HepG2 (cell line): ENCODE data around the gene OTOP1. TPM values are rescaled to one million over a fixed set of nuclear protein-coding genes. Genes with fewer than 3 reads are reported as not detected.
A peak's percentile ranks its signal among the peaks of the same experiment; 100 is the strongest.

ENCODE experiments used
- CREB3 ChIP-seq: sonication (generic); formaldehyde crosslinking; IDR thresholded peaks from 2 replicates; pipeline ENCODE4 v1.5.0; 2020; ENCODE audit warnings: missing genetic modification reagents
- EEA1 ChIP-seq: sonication (generic); formaldehyde crosslinking; IDR thresholded peaks from 2 replicates; pipeline ENCODE4 v1.5.1; 2020; ENCODE audit warnings: mild to moderate bottlenecking, missing genetic modification reagents, borderline replicate concordance
- ELF3 ChIP-seq: IDR thresholded peaks from 2 replicates; pipeline ENCODE4 v1.6.1; 2016; ENCODE audit warnings: missing genetic modification reagents, missing compliant biosample characterization
- HDAC2 ChIP-seq: sonication (generic); formaldehyde crosslinking; IDR thresholded peaks from 2 replicates; pipeline ENCODE4 v1.4.0; 2020; ENCODE audit warnings: missing genetic modification reagents
- HNF4A ChIP-seq: sonication (generic); formaldehyde crosslinking; IDR thresholded peaks from 2 replicates; pipeline ENCODE4 v1.4.0; 2020; ENCODE audit warnings: missing genetic modification reagents
- KAT8 ChIP-seq: IDR thresholded peaks from 2 replicates; pipeline ENCODE4 v1.6.1; 2016; ENCODE audit warnings: missing genetic modification reagents, missing compliant biosample characterization
- NRL ChIP-seq: sonication (generic); formaldehyde crosslinking; IDR thresholded peaks from 2 replicates; pipeline ENCODE4 v1.5.0; 2020; ENCODE audit warnings: missing genetic modification reagents, mild to moderate bottlenecking, moderate library complexity, borderline replicate concordance
- PHF21A ChIP-seq: sonication (generic); formaldehyde crosslinking; IDR thresholded peaks from 2 replicates; pipeline ENCODE4 v1.5.0; 2020; ENCODE audit warnings: mild to moderate bottlenecking, missing genetic modification reagents
- PRMT3 ChIP-seq: sonication (generic); formaldehyde crosslinking; IDR thresholded peaks from 2 replicates; pipeline ENCODE4 v1.8.1; 2022; ENCODE audit warnings: low read depth, mild to moderate bottlenecking, moderate library complexity, missing genetic modification reagents, borderline replicate concordance
- RELA ChIP-seq: sonication (generic); formaldehyde crosslinking; IDR thresholded peaks from 2 replicates; pipeline ENCODE4 v1.4.0; 2020; ENCODE audit warnings: missing genetic modification reagents
- RFXANK ChIP-seq: IDR thresholded peaks from 2 replicates; pipeline ENCODE4 v1.6.1; 2016
- STAT6 ChIP-seq: sonication (generic); formaldehyde crosslinking; IDR thresholded peaks from 2 replicates; pipeline ENCODE4 v1.4.0; 2020; ENCODE audit warnings: missing genetic modification reagents, mild to moderate bottlenecking, borderline replicate concordance
- ZNF451 ChIP-seq: sonication (generic); formaldehyde crosslinking; IDR thresholded peaks from 2 replicates; pipeline ENCODE4 v1.5.0; 2020; ENCODE audit warnings: mild to moderate bottlenecking, missing genetic modification reagents
- ZNF543 ChIP-seq: sonication (generic); formaldehyde crosslinking; IDR thresholded peaks from 2 replicates; pipeline ENCODE4 v1.4.0; 2020; ENCODE audit warnings: mild to moderate bottlenecking, missing genetic modification reagents
- ZNF546 ChIP-seq: sonication (generic); formaldehyde crosslinking; conservative IDR thresholded peaks from 2 replicates; pipeline ENCODE4 v1.8.1; 2023; ENCODE audit warnings: mild to moderate bottlenecking, missing genetic modification reagents
- ZNF563 ChIP-seq: sonication (generic); formaldehyde crosslinking; IDR thresholded peaks from 2 replicates; pipeline ENCODE4 v1.8.0; 2022; ENCODE audit warnings: mild to moderate bottlenecking, moderate library complexity, missing genetic modification reagents
- ZNF574 ChIP-seq: sonication (generic); formaldehyde crosslinking; IDR thresholded peaks from 2 replicates; pipeline ENCODE4 v1.4.0; 2020; ENCODE audit warnings: missing genetic modification reagents
- ZNF749 ChIP-seq: sonication (generic); formaldehyde crosslinking; IDR thresholded peaks from 2 replicates; pipeline ENCODE4 v1.8.0; 2022; ENCODE audit warnings: mild to moderate bottlenecking, missing genetic modification reagents, moderate library complexity, borderline replicate concordance
- ZNF879 ChIP-seq: sonication (generic); formaldehyde crosslinking; IDR thresholded peaks from 2 replicates; pipeline ENCODE4 v1.8.1; 2023; ENCODE audit warnings: missing genetic modification reagents
- ZSCAN20 ChIP-seq: sonication (generic); formaldehyde crosslinking; IDR thresholded peaks from 2 replicates; pipeline ENCODE4 v1.4.0; 2020; ENCODE audit warnings: missing genetic modification reagents, mild to moderate bottlenecking, borderline replicate concordance
- polyA plus RNA-seq, 8 experiments: library from polyadenylated mRNA; depleted of rRNA in 3 of 8; stranded (reverse) in 7 of 8; unstranded in 1 of 8; fragments of >200 nt; fragmentation: Illumina TruSeq in 4 of 8; extraction: Trizol in 4 of 8; gene quantifications; 2 replicates each; pipeline versions ENCODE4 v1.2.1 to v1.2.3, GENCODE V29; 2011 to 2016; ENCODE audit warnings: low read depth in 4 of 8, missing spikeins in 1 of 8, mixed read lengths in 1 of 8; ENCODE audit not compliant: insufficient read depth in 1 of 8
- total RNA-seq, 5 experiments: library from RNA; depleted of rRNA; stranded (reverse); fragments of >200 nt; fragmentation: Illumina TruSeq; extraction: Trizol; gene quantifications; 2 replicates each; pipeline ENCODE4 v1.2.3, GENCODE V29; 2016; ENCODE audit warnings: low read depth in 1 of 5

Gene OTOP1
- total and polyA plus RNA-seq, 2 of the 13 experiments (the other 11 are each of a cell fraction or from before 2014, with no cell fraction given) = not detected

- TF ChIP-seq ZNF574 (CRISPR knock-in tag) (peak; percentile 91), ZNF563 (CRISPR knock-in tag) (0 out of 2 replicates have a peak, but pooled peaks have one; percentile 51), HDAC2 (CRISPR knock-in tag) (peak; percentile 77), ZNF879 (CRISPR knock-in tag) (peak; percentile 80; the same call in 1 of the 2 replicates), NRL (no peak; the same call in 1 of the 2 replicates), PRMT3 (CRISPR knock-in tag) (no peak), STAT6 (no peak), EEA1 (CRISPR knock-in tag) (peak; percentile 82; the same call in 1 of the 2 replicates), RFXANK (no peak), HNF4A (CRISPR knock-in tag) (0 out of 2 replicates have a peak, but pooled peaks have one; percentile 21), ELF3 (CRISPR knock-in tag) (peak; percentile 57), ZNF543 (0 out of 2 replicates have a peak, but pooled peaks have one; percentile 52), RELA (CRISPR knock-in tag) (peak; percentile 92; the same call in 1 of the 2 replicates), ZNF749 (no peak), KAT8 (CRISPR knock-in tag) (peak; percentile 99), PHF21A (peak; percentile 83), ZNF546 (CRISPR knock-in tag) (0 out of 2 replicates have a peak, but pooled peaks have one; percentile 33), ZNF451 (CRISPR knock-in tag) (peak; percentile 70; the same call in 1 of the 2 replicates), CREB3 (CRISPR knock-in tag) (no peak), ZSCAN20 (CRISPR knock-in tag) (no peak)
Observed at GRCh38 chr4:4248029-4248884, 21.5 kb upstream of the OTOP1 start, which contains the start of gene TMEM128 (continued).
